Sigmoid colon (tissue), 4 donors: ENCODE results near the gene SPRED1.

Source experiments
- EP300 ChIP-seq, 4 donors: sonication (generic); formaldehyde crosslinking; IDR thresholded peaks; one replicate each; pipeline ENCODE4 v1.6.1; 2017; ENCODE audit warnings: antibody characterized with exemption in 4 of 4
- POLR2A ChIP-seq, 2 donors: fragments of 450-650 bp; IDR thresholded peaks; one replicate each; pipeline ENCODE4 v1.6.1; 2016; ENCODE audit warnings: antibody characterized with exemption in 2 of 2, mild to moderate bottlenecking in 2 of 2, moderate library complexity in 2 of 2
- TF ChIP-seq, protein P1 (sequence below), 4 experiments: fragments of 450-650 bp in 3 of 4; fragments of 200-600 bp in 1 of 4; IDR thresholded peaks; one replicate each; pipeline ENCODE4 v1.5.1; 2016 to 2019; ENCODE audit warnings: antibody characterized with exemption in 4 of 4, mild to moderate bottlenecking in 3 of 4, moderate library complexity in 2 of 4

DNA sequence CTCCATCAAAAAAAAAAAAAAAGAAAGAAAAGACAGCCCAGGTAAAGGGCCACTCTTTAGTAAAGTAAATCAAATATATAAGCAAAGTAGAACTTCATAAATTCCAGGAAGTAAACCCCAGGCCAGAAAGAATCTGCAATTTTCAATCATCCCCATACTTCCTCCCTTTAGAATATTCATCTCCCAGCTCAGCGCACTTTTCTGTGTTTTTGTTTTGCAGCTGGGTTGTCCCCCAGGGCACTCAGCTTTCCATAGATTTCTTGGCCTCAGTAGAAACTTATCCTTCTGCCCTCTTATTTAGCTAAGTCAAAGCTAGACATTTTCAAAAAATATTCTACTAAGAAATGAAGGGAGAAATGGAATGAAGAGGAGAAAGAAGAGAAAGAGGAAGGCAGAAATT lies 24.0 kb upstream of the SPRED1 start:
- TF ChIP-seq, protein P1, sequence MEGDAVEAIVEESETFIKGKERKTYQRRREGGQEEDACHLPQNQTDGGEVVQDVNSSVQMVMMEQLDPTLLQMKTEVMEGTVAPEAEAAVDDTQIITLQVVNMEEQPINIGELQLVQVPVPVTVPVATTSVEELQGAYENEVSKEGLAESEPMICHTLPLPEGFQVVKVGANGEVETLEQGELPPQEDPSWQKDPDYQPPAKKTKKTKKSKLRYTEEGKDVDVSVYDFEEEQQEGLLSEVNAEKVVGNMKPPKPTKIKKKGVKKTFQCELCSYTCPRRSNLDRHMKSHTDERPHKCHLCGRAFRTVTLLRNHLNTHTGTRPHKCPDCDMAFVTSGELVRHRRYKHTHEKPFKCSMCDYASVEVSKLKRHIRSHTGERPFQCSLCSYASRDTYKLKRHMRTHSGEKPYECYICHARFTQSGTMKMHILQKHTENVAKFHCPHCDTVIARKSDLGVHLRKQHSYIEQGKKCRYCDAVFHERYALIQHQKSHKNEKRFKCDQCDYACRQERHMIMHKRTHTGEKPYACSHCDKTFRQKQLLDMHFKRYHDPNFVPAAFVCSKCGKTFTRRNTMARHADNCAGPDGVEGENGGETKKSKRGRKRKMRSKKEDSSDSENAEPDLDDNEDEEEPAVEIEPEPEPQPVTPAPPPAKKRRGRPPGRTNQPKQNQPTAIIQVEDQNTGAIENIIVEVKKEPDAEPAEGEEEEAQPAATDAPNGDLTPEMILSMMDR (IDR thresholded peaks at IDR 0.05), result no peak
- TF ChIP-seq POLR2A (IDR thresholded peaks at IDR 0.05), result no peak
- TF ChIP-seq EP300 (IDR thresholded peaks at IDR 0.05), result no peak
